ENCODE results near the gene TMEM260.

TMEM260 gene

DNA sequence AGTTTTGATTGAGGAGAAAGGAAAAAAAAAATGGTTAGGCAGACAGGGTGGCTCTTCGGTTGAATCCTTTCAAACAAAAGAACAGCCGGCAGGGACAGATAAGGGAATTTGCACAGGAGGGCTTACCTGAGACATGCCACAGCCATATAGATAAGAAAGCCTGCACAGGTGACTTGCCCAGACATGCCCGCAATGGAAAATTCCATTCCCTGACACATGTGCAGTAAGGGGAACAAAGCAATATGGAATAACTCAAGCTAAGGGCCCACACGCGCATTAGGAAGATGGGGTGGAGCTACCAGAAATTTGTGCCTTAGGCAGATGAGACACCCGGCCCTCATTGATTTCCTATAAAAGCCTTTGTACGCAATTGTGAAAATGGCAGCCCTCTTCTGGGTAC, 86.7 kb downstream of the TMEM260 start:
- TF ChIP-seq CEBPB (IDR thresholded peaks at IDR 0.05) (no peak), CREB1 (IDR thresholded peaks at IDR 0.05; ENCODE audit: low read depth) (no peak), TAF1 (IDR thresholded peaks at IDR 0.05; ENCODE audit: low read depth) (no peak), FOXM1 (IDR thresholded peaks at IDR 0.05; ENCODE audit: borderline replicate concordance, low read depth) (no peak), EGR1 (IDR thresholded peaks at IDR 0.05) (no peak)

DNA sequence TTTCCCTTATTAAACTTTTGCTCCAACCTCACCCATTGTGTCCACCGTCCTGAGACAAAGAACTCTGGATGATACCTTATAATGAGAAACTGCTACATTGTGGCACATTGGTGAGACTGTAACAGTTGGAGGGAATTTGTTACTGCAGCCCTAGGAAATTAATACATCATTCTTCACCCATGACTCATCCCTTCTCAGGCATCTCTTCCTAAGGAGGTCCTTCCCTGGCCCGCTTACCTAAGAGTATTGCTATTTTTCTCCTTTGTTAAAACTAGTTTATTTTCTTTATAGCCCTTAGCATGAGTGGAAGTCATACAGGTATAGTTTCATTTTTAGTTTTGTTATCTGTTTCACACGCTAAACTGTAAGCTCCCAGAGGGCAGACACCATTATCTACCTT, 87.1 kb downstream of the TMEM260 start:
- TF ChIP-seq FOXM1 (IDR thresholded peaks at IDR 0.05; ENCODE audit: borderline replicate concordance, low read depth) = no peak
- peak; percentile 52 for TF ChIP-seq TEAD4 (IDR thresholded peaks at IDR 0.05)
- TF ChIP-seq, protein P1, sequence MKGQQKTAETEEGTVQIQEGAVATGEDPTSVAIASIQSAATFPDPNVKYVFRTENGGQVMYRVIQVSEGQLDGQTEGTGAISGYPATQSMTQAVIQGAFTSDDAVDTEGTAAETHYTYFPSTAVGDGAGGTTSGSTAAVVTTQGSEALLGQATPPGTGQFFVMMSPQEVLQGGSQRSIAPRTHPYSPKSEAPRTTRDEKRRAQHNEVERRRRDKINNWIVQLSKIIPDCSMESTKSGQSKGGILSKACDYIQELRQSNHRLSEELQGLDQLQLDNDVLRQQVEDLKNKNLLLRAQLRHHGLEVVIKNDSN (IDR thresholded peaks at IDR 0.05) = no peak
- no peak for TF ChIP-seq YY1 (IDR thresholded peaks at IDR 0.05; ENCODE audit: low read depth)
- TF ChIP-seq CREB1 (IDR thresholded peaks at IDR 0.05; ENCODE audit: low read depth) = no peak
- no peak for TF ChIP-seq TCF12 (IDR thresholded peaks at IDR 0.05; ENCODE audit: low read depth)

DNA sequence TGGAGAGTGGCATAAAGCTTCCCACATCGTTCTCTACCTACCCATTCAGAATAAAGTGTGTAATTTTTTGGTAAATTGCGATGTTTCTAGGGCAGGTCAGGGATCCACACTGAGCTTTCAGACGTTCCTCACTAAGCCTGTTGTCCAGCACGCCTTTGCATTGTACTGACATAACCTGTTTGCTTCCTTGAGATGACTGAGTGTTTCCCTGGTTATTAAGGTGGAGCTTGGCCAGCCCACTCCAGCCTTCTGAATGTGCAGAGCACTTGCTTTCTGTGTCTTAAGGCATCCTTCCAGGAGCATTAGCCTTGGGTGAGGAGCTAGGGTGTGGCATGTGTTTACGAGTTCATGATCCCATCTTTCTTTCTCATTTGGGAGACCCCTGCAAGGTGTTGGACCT, 96.4 kb downstream of the TMEM260 start:
- no peak for TF ChIP-seq YY1 (IDR thresholded peaks at IDR 0.05; ENCODE audit: low read depth)
- no peak for TF ChIP-seq ZBTB7A (IDR thresholded peaks at IDR 0.05; ENCODE audit: low read depth)
- TF ChIP-seq RAD21 (IDR thresholded peaks at IDR 0.05; ENCODE audit: low read depth) = no peak
- no peak for TF ChIP-seq TCF12 (IDR thresholded peaks at IDR 0.05; ENCODE audit: low read depth)
- TF ChIP-seq, protein P1 (IDR thresholded peaks at IDR 0.05) = no peak
- TF ChIP-seq CEBPB (IDR thresholded peaks at IDR 0.05) = no peak
- TF ChIP-seq FOXM1 (IDR thresholded peaks at IDR 0.05; ENCODE audit: borderline replicate concordance, low read depth) = no peak
- TF ChIP-seq TEAD4 (IDR thresholded peaks at IDR 0.05) = no peak
- no peak for TF ChIP-seq CREB1 (IDR thresholded peaks at IDR 0.05; ENCODE audit: low read depth)
- no peak for TF ChIP-seq EGR1 (IDR thresholded peaks at IDR 0.05)
- TF ChIP-seq TAF1 (IDR thresholded peaks at IDR 0.05; ENCODE audit: low read depth) = no peak
- TF ChIP-seq, protein P2, sequence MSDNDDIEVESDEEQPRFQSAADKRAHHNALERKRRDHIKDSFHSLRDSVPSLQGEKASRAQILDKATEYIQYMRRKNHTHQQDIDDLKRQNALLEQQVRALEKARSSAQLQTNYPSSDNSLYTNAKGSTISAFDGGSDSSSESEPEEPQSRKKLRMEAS (IDR thresholded peaks at IDR 0.05) = no peak
- TF ChIP-seq NFIC (IDR thresholded peaks at IDR 0.05) = no peak
- TF ChIP-seq EP300 (IDR thresholded peaks at IDR 0.05; ENCODE audit: borderline replicate concordance) = no peak
- TF ChIP-seq, protein P3, sequence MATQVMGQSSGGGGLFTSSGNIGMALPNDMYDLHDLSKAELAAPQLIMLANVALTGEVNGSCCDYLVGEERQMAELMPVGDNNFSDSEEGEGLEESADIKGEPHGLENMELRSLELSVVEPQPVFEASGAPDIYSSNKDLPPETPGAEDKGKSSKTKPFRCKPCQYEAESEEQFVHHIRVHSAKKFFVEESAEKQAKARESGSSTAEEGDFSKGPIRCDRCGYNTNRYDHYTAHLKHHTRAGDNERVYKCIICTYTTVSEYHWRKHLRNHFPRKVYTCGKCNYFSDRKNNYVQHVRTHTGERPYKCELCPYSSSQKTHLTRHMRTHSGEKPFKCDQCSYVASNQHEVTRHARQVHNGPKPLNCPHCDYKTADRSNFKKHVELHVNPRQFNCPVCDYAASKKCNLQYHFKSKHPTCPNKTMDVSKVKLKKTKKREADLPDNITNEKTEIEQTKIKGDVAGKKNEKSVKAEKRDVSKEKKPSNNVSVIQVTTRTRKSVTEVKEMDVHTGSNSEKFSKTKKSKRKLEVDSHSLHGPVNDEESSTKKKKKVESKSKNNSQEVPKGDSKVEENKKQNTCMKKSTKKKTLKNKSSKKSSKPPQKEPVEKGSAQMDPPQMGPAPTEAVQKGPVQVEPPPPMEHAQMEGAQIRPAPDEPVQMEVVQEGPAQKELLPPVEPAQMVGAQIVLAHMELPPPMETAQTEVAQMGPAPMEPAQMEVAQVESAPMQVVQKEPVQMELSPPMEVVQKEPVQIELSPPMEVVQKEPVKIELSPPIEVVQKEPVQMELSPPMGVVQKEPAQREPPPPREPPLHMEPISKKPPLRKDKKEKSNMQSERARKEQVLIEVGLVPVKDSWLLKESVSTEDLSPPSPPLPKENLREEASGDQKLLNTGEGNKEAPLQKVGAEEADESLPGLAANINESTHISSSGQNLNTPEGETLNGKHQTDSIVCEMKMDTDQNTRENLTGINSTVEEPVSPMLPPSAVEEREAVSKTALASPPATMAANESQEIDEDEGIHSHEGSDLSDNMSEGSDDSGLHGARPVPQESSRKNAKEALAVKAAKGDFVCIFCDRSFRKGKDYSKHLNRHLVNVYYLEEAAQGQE (IDR thresholded peaks at IDR 0.05; ENCODE audit: low read depth) = no peak

DNA sequence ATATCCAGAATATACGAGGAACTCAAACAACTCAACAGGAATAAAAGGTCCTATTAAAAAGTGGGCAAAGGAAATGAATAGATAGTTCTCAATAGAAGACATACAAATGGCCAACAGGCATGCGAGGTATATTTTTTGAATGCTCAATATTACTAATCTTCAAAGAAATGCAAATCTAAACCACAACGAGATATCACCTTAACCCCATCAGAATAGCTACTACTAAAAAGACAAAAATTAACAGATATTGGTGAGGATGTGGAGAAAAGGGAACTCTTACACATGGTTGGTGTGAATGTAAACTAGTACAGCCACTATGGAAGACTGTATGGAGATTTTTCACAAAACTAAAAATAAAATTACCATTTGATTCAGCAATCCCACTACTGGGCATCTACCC, 99.2 kb downstream of the TMEM260 start:
- TF ChIP-seq RAD21 (IDR thresholded peaks at IDR 0.05; ENCODE audit: low read depth) = no peak
- no peak for TF ChIP-seq EGR1 (IDR thresholded peaks at IDR 0.05)
- no peak for TF ChIP-seq EP300 (IDR thresholded peaks at IDR 0.05; ENCODE audit: borderline replicate concordance)
- TF ChIP-seq, protein P3 (IDR thresholded peaks at IDR 0.05; ENCODE audit: low read depth) = no peak
- TF ChIP-seq NFIC (IDR thresholded peaks at IDR 0.05) = no peak
- TF ChIP-seq TEAD4 (IDR thresholded peaks at IDR 0.05) = no peak
- TF ChIP-seq FOXM1 (IDR thresholded peaks at IDR 0.05; ENCODE audit: borderline replicate concordance, low read depth) = no peak
- TF ChIP-seq, protein P1 (IDR thresholded peaks at IDR 0.05) = no peak
- no peak for TF ChIP-seq YY1 (IDR thresholded peaks at IDR 0.05; ENCODE audit: low read depth)
- TF ChIP-seq CREB1 (IDR thresholded peaks at IDR 0.05; ENCODE audit: low read depth) = no peak
- no peak for TF ChIP-seq ZBTB7A (IDR thresholded peaks at IDR 0.05; ENCODE audit: low read depth)
- TF ChIP-seq, protein P2 (IDR thresholded peaks at IDR 0.05) = no peak
- no peak for TF ChIP-seq TAF1 (IDR thresholded peaks at IDR 0.05; ENCODE audit: low read depth)
- no peak for TF ChIP-seq TCF12 (IDR thresholded peaks at IDR 0.05; ENCODE audit: low read depth)
- no peak for TF ChIP-seq CEBPB (IDR thresholded peaks at IDR 0.05)

DNA sequence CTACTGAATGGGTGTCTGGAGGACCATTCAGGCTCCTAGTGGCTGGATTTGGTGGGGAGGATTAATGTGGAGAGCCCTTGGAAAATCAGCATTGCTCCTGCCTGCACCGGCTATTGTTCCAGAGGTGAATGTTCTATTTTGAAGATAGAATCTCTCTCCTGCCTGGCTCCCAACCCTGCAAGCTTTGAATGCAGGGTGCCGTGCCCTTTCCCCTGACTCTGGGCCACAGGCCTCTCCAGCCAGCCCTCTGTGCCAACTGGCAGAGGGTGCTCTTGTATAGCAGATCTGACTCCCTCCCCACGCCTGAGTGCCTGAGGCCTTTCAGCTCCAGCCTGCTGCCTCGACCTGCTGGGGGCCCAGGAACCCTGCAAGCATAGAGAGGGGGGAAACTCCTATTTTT, 106.8 kb downstream of the TMEM260 start:
- TF ChIP-seq NFIC (IDR thresholded peaks at IDR 0.05) = no peak; the same call in 1 of the 2 replicates
- peak; percentile 89 for TF ChIP-seq RAD21 (IDR thresholded peaks at IDR 0.05; ENCODE audit: low read depth)

DNA sequence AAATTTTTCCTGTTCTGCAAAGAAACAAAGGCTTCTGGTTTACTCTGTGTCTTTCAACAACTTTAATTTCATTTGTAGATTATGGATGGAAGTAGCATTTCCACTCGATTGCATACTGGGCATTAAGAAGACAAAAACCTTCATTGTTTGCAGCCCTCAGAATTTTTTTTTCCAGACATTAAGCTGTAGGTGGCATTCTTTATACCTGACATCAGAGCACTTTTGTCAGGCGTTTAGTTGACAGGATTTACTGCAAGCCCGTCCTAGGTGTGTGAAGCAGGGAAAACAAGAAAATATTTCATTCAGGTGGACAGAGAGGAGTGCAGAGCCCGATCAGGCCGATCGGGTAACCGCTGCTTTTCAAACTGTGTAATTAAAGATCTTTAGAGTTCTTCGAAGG, 107.5 kb downstream of the TMEM260 start:
- peak; percentile 80; the same call in 1 of the 2 replicates for TF ChIP-seq FOXM1 (IDR thresholded peaks at IDR 0.05; ENCODE audit: borderline replicate concordance, low read depth)
- no peak for TF ChIP-seq ZBTB7A (IDR thresholded peaks at IDR 0.05; ENCODE audit: low read depth)
- TF ChIP-seq TAF1 (IDR thresholded peaks at IDR 0.05; ENCODE audit: low read depth) = no peak
- TF ChIP-seq RAD21 (IDR thresholded peaks at IDR 0.05; ENCODE audit: low read depth) = peak; percentile 14; the same call in 1 of the 2 replicates
- peak; percentile 86; the same call in 1 of the 2 replicates for TF ChIP-seq EP300 (IDR thresholded peaks at IDR 0.05; ENCODE audit: borderline replicate concordance)
- peak; percentile 89 for TF ChIP-seq TEAD4 (IDR thresholded peaks at IDR 0.05)
- TF ChIP-seq, protein P2 (IDR thresholded peaks at IDR 0.05) = peak; percentile 29; the same call in 1 of the 2 replicates
- TF ChIP-seq, protein P3 (IDR thresholded peaks at IDR 0.05; ENCODE audit: low read depth) = no peak
- no peak for TF ChIP-seq CREB1 (IDR thresholded peaks at IDR 0.05; ENCODE audit: low read depth)
- TF ChIP-seq CEBPB (IDR thresholded peaks at IDR 0.05) = no peak
- peak; percentile 86 for TF ChIP-seq TCF12 (IDR thresholded peaks at IDR 0.05; ENCODE audit: low read depth)
- TF ChIP-seq, protein P1 (IDR thresholded peaks at IDR 0.05) = no peak
- no peak for TF ChIP-seq EGR1 (IDR thresholded peaks at IDR 0.05)
- peak; percentile 61 for TF ChIP-seq NFIC (IDR thresholded peaks at IDR 0.05)
- no peak for TF ChIP-seq YY1 (IDR thresholded peaks at IDR 0.05; ENCODE audit: low read depth)

Measured in Ishikawa (cell line).